ENCODE results near the gene PSPH.

- TF ChIP-seq POLR2AphosphoS5 (IDR thresholded peaks at IDR 0.05; ENCODE audit: low read depth, low read length) (no peak), CTCF (IDR thresholded peaks at IDR 0.05) (no peak), SIN3A (IDR thresholded peaks at IDR 0.05; ENCODE audit: borderline replicate concordance, insufficient read depth, low read depth, low read length) (no peak)
Measured at GRCh38 chr7:56030340-56030739, 20.9 kb downstream of the PSPH start.
